MM.1S (cell line): ENCODE results near the gene C10orf90.

Experiments used
- CTCF ChIP-seq: fragments of 300-600 bp; sonication (generic); IDR thresholded peaks from 2 replicates; pipeline ENCODE4 v1.5.1; 2016; ENCODE audit warnings: antibody characterized with exemption, low read length, mixed read lengths
- EZH2 ChIP-seq: fragments of 300-600 bp; sonication (generic); optimal IDR thresholded peaks from 2 replicates; pipeline ENCODE3; 2017; ENCODE audit warnings: low read depth, mild to moderate bottlenecking, antibody characterized with exemption, low read length, mixed read lengths

DNA sequence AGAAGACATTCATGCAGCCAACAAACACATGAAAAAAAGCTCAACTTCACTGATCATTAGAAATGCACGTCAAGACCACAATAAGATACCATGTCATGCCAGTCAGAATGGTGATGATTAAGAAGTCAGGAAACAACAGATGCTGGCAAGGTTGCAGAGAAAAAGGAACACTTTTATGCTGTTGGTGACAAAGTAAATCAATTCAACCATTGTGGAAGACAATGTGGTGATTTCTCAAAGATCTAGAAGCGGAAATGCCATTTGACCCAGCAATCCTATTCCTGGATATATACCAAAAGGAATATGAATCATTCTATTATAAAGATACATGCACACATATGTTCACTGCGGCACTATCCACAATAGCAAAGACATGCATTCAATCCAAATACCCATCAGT is 77.6 kb downstream of the C10orf90 start:
- TF ChIP-seq CTCF (no peak), EZH2 (no peak)
